GM12878 (cell line): ENCODE data around the gene DTNBP1. TPM values are rescaled to one million over a fixed set of nuclear protein-coding genes. Genes with fewer than 3 reads are reported as not detected.
A peak's percentile ranks its signal among the peaks of the same experiment; 100 is the strongest.

Experiments
- ATAC-seq: fragments of 200-7000 bp; cut with Tn5 transposase; 3 replicates; pipeline ENCODE4 v1.9.1; 2020; ENCODE audit warnings: mild to moderate bottlenecking, moderate library complexity
- BruUV-seq: library from RNA; stranded (reverse); fragments of 400-500 nt; replicated peaks from 2 replicates; lab custom pipeline; 2021; lab: Mats Ljungman, UMichigan
- CTCF ChIA-PET: fragments of 300-600 bp; sonication (Branson Sonifier 250); formaldehyde crosslinking; extraction: SDS; loops from one replicate; lab custom pipeline; 2021; ENCODE audit warnings: inconsistent platforms; lab: Yijun Ruan, JAX
- POLR2A ChIA-PET: fragments of 350-600 bp; formaldehyde crosslinking; extraction: SDS; loops from one replicate; lab custom pipeline; 2021; ENCODE audit warnings: inconsistent platforms; lab: Charles Lee
- RAD21 ChIA-PET: fragments of 300-600 bp; sonication (Branson Sonifier 250); formaldehyde crosslinking; loops from one replicate; lab custom pipeline; 2023; ENCODE audit warnings: antibody characterized with exemption; ENCODE audit not compliant: unreplicated experiment; lab: Charles Lee
- SMC1A ChIA-PET: fragments of 300-600 bp; sonication (Branson Sonifier 250); formaldehyde crosslinking; loops from one replicate; lab custom pipeline; 2023; ENCODE audit not compliant: unreplicated experiment, uncharacterized antibody; lab: Charles Lee
- DNase-seq: peaks from one replicate; pipeline ENCODE4 v3.0.0-alpha.2; 2011; ENCODE audit warnings: low read depth, low spot score
- FAIRE-seq: peaks from 3 replicates; lab custom pipeline; 2011; peaks lifted over from hg19 to GRCh38; lab: Jason Lieb, UNC
- H2AFZ ChIP-seq: 2 replicates; pipeline ENCODE4 v1.6.0; 2011; ENCODE audit warnings: low read depth, low read length, control low read depth; ENCODE audit not compliant: control insufficient read depth
- H3K27ac ChIP-seq: 2 replicates; pipeline ENCODE4 v1.5.1; 2011; ENCODE audit warnings: control low read depth; ENCODE audit not compliant: control insufficient read depth, insufficient read depth
- H3K27me3 ChIP-seq, 2 experiments: replicated peaks in 1 of 2; 2 replicates each; pipeline versions ENCODE4 v1.6.0 to v1.6.1; 2011; ENCODE audit warnings: low read length in 1 of 2; ENCODE audit not compliant: control insufficient read depth in 2 of 2, insufficient read depth in 2 of 2
- H3K36me3 ChIP-seq, 2 experiments: 2 replicates each; pipeline ENCODE4 v1.5.1; 2011; ENCODE audit warnings: low read length in 1 of 2; ENCODE audit not compliant: control insufficient read depth in 2 of 2, insufficient read depth in 2 of 2
- H3K4me1 ChIP-seq: 2 replicates; pipeline ENCODE4 v1.6.1; 2011; ENCODE audit warnings: mild to moderate bottlenecking, low read length, moderate library complexity, mixed read lengths; ENCODE audit not compliant: control insufficient read depth, insufficient read depth
- H3K4me2 ChIP-seq: 2 replicates; pipeline ENCODE4 v1.6.0; 2011; ENCODE audit warnings: control low read depth; ENCODE audit not compliant: control insufficient read depth, insufficient read depth
- H3K4me3 ChIP-seq: fragments of 200-600 bp; sonication (generic); 2 replicates; pipeline ENCODE4 v1.5.1; 2016
- H3K79me2 ChIP-seq: 2 replicates; pipeline ENCODE4 v1.6.0; 2011; ENCODE audit warnings: low read length; ENCODE audit not compliant: control insufficient read depth, insufficient read depth
- H3K9ac ChIP-seq: 2 replicates; pipeline ENCODE4 v1.8.0; 2011; ENCODE audit warnings: low read length, control low read depth, mixed read lengths; ENCODE audit not compliant: control insufficient read depth, insufficient read depth
- H3K9me3 ChIP-seq: replicated peaks from 3 replicates; pipeline ENCODE4 v1.5.1; 2011; ENCODE audit warnings: mild to moderate bottlenecking, low read length; ENCODE audit not compliant: control insufficient read depth, insufficient read depth
- H4K20me1 ChIP-seq: 2 replicates; pipeline ENCODE4 v1.6.0; 2011; ENCODE audit not compliant: control insufficient read depth, insufficient read depth
- ATF2 ChIP-seq: IDR thresholded peaks from 2 replicates; pipeline ENCODE4 v1.6.1; 2012; ENCODE audit warnings: low read length, inconsistent platforms
- DPF2 ChIP-seq: fragments of 450-650 bp; IDR thresholded peaks from 2 replicates; pipeline ENCODE4 v1.6.1; 2017; ENCODE audit warnings: mild to moderate bottlenecking
- FOXM1 ChIP-seq: IDR thresholded peaks from 2 replicates; pipeline ENCODE4 v1.6.1; 2012; ENCODE audit warnings: low read depth, mild to moderate bottlenecking, inconsistent platforms, low read length, moderate library complexity
- KLF5 ChIP-seq: fragments of 450-650 bp; IDR thresholded peaks from 2 replicates; pipeline ENCODE4 v1.6.1; 2014; ENCODE audit warnings: mild to moderate bottlenecking; ENCODE audit not compliant: partially characterized antibody
- NRF1 ChIP-seq: conservative IDR thresholded peaks from 2 replicates; pipeline ENCODE4 v1.6.1; 2011; ENCODE audit warnings: mild to moderate bottlenecking, low read depth, low read length, improper control_type of control experiment
- PAX8 ChIP-seq: fragments of 450-650 bp; IDR thresholded peaks from 2 replicates; pipeline ENCODE4 v1.6.1; 2017; ENCODE audit warnings: mild to moderate bottlenecking, moderate library complexity
- POLR2A ChIP-seq: IDR thresholded peaks from 2 replicates; pipeline ENCODE4 v1.6.1; 2011; ENCODE audit warnings: low read depth, mild to moderate bottlenecking, low read length
- TBL1XR1 ChIP-seq: IDR thresholded peaks from 2 replicates; pipeline ENCODE4 v1.6.1; 2012; ENCODE audit warnings: low read depth, low read length, improper control_type of control experiment
- TCF7 ChIP-seq: IDR thresholded peaks from 2 replicates; pipeline ENCODE4 v1.6.1; 2014; ENCODE audit warnings: antibody characterized with exemption, borderline replicate concordance
- ZBED1 ChIP-seq: IDR thresholded peaks from 2 replicates; pipeline ENCODE4 v1.6.1; 2016; ENCODE audit warnings: borderline replicate concordance
- WGBS: methylation state at CpG from one replicate; pipeline ENCODE4 v1.1.6; 2016; ENCODE audit warnings: low lambda C conversion rate; ENCODE audit not compliant: insufficient replicate concordance, insufficient coverage; ENCODE audit errors: missing lambda C conversion rate; 5-methylcytosine and 5-hydroxymethylcytosine counted together
- in situ Hi-C: fragments of 300-500 bp; cut with MboI; formaldehyde crosslinking; loops from 9 replicates; pipeline ENCODE4 v1.14.3; 2018; ENCODE audit warnings: mixed read lengths
- intact Hi-C: fragments of 100-400 bp; cut with micrococcal nuclease; formaldehyde crosslinking; loops from one replicate; pipeline ENCODE4 v1.14.2; 2022; ENCODE audit not compliant: unreplicated experiment
- polyA plus RNA-seq, 11 experiments: library from polyadenylated mRNA; depleted of rRNA in 4 of 11; unstranded in 6 of 11; stranded (reverse) in 5 of 11; fragments of >200 nt; fragmentation: Nextera tagmentation in 4 of 11; fragmentation: Illumina TruSeq in 1 of 11; extraction: Ambion mirVana in 4 of 11; extraction: Trizol in 1 of 11; gene quantifications; 1 replicate in 1 of 11; 2 replicates in 10 of 11; pipeline versions ENCODE4 v1.2.1 to v1.2.3, GENCODE V29; 2011 to 2016; ENCODE audit warnings: inconsistent platforms in 2 of 11, missing spikeins in 2 of 11, low read depth in 1 of 11
- total RNA-seq, 4 experiments: library from RNA; depleted of rRNA in 3 of 4; stranded (reverse); fragments of >200 nt in 3 of 4; fragmentation: Illumina TruSeq in 1 of 4; extraction: Trizol in 1 of 4; gene quantifications; 2 replicates each; pipeline versions ENCODE4 v1.2.1 to v1.2.3, GENCODE V29; 2013 to 2021

DTNBP1 gene
- total and polyA plus RNA-seq, 10 of the 15 experiments (the other 5 are each of a cell fraction or from before 2014, with no cell fraction given), result 7.1 to 40.3 (median 20.1) TPM

GRCh38 chr6:15510121-15510520, 152.7 kb downstream of the DTNBP1 start:
- Histone ChIP-seq H4K20me1 (no peaks in the 10 kb centered on the region), H3K4me3 (no peak overlapping the region)

GRCh38 chr6:15509335-15509933, 153.4 kb downstream of the DTNBP1 start:
- in situ Hi-C loops (no loop called here), intact Hi-C loops (no loop called here)
- ChIA-PET POLR2A (no interaction called here), RAD21 (no interaction called here), SMC1A (no interaction called here), CTCF (no interaction called here)
- Histone ChIP-seq H2AFZ (no peak overlapping the region), H4K20me1 (no peaks in the 10 kb centered on the region), H3K27ac (no peak overlapping the region), H3K79me2 (no peaks in the 10 kb centered on the region), H3K9ac (no peak overlapping the region), H3K4me1 (no peaks in the 10 kb centered on the region), H3K36me3 (peaks cover 31 to 51% of the 10 kb centered on the region in 2 experiments), H3K4me2 (no peak overlapping the region), H3K27me3 (no peaks in the 10 kb centered on the region), H3K9me3 (no peaks in the 10 kb centered on the region), H3K4me3 (no peak overlapping the region)
- WGBS, result 80% methylated on average over 13 of the region's 13 CpGs
- ATAC-seq, result no peak
- BruUV-seq, result no TSS peak
- no peak for TF ChIP-seq ATF2
- TF ChIP-seq TBL1XR1, result no peak
- TF ChIP-seq KLF5, result no peak
- TF ChIP-seq PAX8, result no peak
- no peak for TF ChIP-seq ZBED1
- TF ChIP-seq NRF1, result no peak
- no peak for TF ChIP-seq DPF2
- no peak for DNase-seq
- FAIRE-seq, result no peak

More at GRCh38 chr6:15510121-15510520, 152.7 kb downstream of the DTNBP1 start:
- ChIA-PET CTCF (no interaction called here), SMC1A (no interaction called here)
- Histone ChIP-seq H2AFZ (no peak overlapping the region), H3K36me3 (peaks cover 31 to 48% of the 10 kb centered on the region in 2 experiments), H3K4me1 (no peaks in the 10 kb centered on the region)
- no peak for TF ChIP-seq FOXM1
- TF ChIP-seq POLR2A, result 0 out of 2 replicates have a peak, but pooled peaks have one; percentile 15
- TF ChIP-seq TCF7, result no peak
- TF ChIP-seq, all 136 proteins: peak for 1
- BruUV-seq, result no TSS peak
- DNase-seq, result no peak
- POLR2A ChIA-PET, result no interaction called here
- Histone ChIP-seq H3K27ac (no peak overlapping the region), H3K79me2 (no peaks in the 10 kb centered on the region), H3K27me3 (no peaks in the 10 kb centered on the region), H3K9me3 (no peaks in the 10 kb centered on the region), H3K4me2 (no peak overlapping the region), H3K9ac (no peak overlapping the region)
- in situ Hi-C loops, result no loop called here
- WGBS, result 83% methylated on average over 6 of the region's 6 CpGs
- intact Hi-C loops, result no loop called here
- ATAC-seq, result no peak
- FAIRE-seq, result no peak
- RAD21 ChIA-PET, result no interaction called here
